Chondrocyte (in vitro differentiated cells): Measurements from ENCODE around the gene JARID2. TPM values are rescaled to one million over a fixed set of nuclear protein-coding genes. Genes with fewer than 3 reads are reported as not detected.

Experiments used
- DNase-seq: peaks from one replicate; pipeline ENCODE4 v3.0.0; 2021; ENCODE audit warnings: mixed read lengths, low spot score
- H3K27ac Mint-ChIP-seq: one replicate; pipeline ENCODE4 v1.8.0; 2021; ENCODE audit warnings: mild to moderate bottlenecking, moderate library complexity, mixed read lengths; ENCODE audit not compliant: unreplicated experiment
- H3K27me3 Mint-ChIP-seq: 2 replicates; pipeline ENCODE4 v1.8.0; 2021; ENCODE audit warnings: low read depth, mixed read lengths
- H3K36me3 Mint-ChIP-seq: 2 replicates; pipeline ENCODE4 v1.8.0; 2021; ENCODE audit warnings: low read depth, mixed read lengths
- H3K4me1 Mint-ChIP-seq: 2 replicates; pipeline ENCODE4 v1.8.0; 2021; ENCODE audit warnings: low read depth, mild to moderate bottlenecking, mixed read lengths
- H3K4me3 Mint-ChIP-seq: one replicate; pipeline ENCODE4 v1.8.0; 2021; ENCODE audit warnings: mild to moderate bottlenecking, moderate library complexity, mixed read lengths; ENCODE audit not compliant: unreplicated experiment
- H3K9me3 Mint-ChIP-seq: 2 replicates; pipeline ENCODE4 v1.8.0; 2021; ENCODE audit warnings: low read depth, mixed read lengths
- CTCF ChIP-seq: fragments of 200-600 bp; sonication (generic); IDR thresholded peaks from 2 replicates; pipeline ENCODE4 v1.5.0; 2021; ENCODE audit warnings: antibody characterized with exemption, mild to moderate bottlenecking, moderate library complexity
- total RNA-seq: library from RNA; stranded (reverse); gene quantifications from 3 replicates; pipeline ENCODE4 v1.2.1, GENCODE V29; 2021

JARID2 gene
- total RNA-seq, 1 donor from 2014 or later, result 9.9 TPM

GRCh38 chr6:15518878-15519277 lies 273.0 kb downstream of the JARID2 start:
- peak; percentile 64 for DNase-seq
- H3K9me3 Mint-ChIP-seq, result no peaks in the 10 kb centered on the region
- no peak overlapping the region for H3K27ac Mint-ChIP-seq
- TF ChIP-seq CTCF, result no peak
- H3K27me3 Mint-ChIP-seq, result no peaks in the 10 kb centered on the region
- H3K36me3 Mint-ChIP-seq, result peaks cover 32% of the 10 kb centered on the region
- no peak overlapping the region for H3K4me3 Mint-ChIP-seq
- H3K4me1 Mint-ChIP-seq, result no peaks in the 10 kb centered on the region

GRCh38 chr6:15519681-15520080 lies 273.8 kb downstream of the JARID2 start:
- no peak for DNase-seq
- Mint-ChIP-seq H3K9me3 (no peaks in the 10 kb centered on the region), H3K4me1 (no peaks in the 10 kb centered on the region), H3K4me3 (no peak overlapping the region), H3K27ac (no peak overlapping the region), H3K36me3 (peaks cover 31% of the 10 kb centered on the region), H3K27me3 (no peaks in the 10 kb centered on the region)
- no peak for TF ChIP-seq CTCF

GRCh38 chr6:15520626-15521203 lies 274.8 kb downstream of the JARID2 start:
- no peak for TF ChIP-seq CTCF
- Mint-ChIP-seq H3K4me1 (no peaks in the 10 kb centered on the region), H3K4me3 (no peak overlapping the region), H3K9me3 (no peaks in the 10 kb centered on the region), H3K27me3 (no peaks in the 10 kb centered on the region), H3K27ac (no peak overlapping the region), H3K36me3 (peaks cover 32% of the 10 kb centered on the region)
- DNase-seq, result no peak

DNA sequence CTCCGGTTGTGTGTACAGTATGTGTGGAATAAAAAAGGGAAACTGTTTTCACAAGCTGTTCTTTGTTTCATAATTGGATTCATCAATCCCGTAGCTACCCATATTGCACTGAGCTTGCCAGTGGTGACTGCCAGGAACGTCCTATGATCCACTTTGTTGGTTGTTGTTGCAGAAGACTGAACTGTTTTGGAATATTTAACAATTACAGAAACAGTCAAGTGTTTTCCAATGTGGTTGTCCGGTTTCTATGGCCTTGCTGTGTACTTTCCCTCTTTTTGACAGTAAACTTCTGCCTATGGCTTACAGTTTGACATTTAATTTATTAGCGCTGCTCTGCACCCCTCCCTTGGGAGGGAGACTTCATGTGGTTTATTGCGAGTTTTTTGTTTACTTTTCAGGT lies 275.7 kb downstream of the JARID2 start:
- peaks cover 36% of the 10 kb centered on the region for H3K36me3 Mint-ChIP-seq

DNA sequence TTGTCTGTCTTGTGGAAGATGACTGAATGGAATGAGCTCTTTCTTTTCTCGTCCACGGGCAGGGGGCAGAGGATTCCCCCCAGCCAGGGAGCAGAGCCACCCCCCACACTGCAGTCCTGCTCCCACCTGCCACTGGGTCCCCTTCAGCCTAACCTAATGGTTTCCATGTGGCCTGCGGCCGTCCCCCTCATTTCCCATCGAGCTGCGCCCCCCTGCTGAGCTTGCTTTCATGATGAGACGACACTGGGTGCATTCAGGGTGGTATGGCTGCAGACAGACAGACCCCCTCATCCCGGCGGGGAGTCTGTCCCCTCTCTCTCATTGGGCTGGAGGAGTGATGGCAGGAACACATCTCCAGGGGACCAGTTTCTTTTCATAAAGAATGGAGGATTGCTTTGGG lies 276.2 kb downstream of the JARID2 start:
- no peak for DNase-seq
- H3K27ac Mint-ChIP-seq, result no peak overlapping the region
- no peaks in the 10 kb centered on the region for H3K4me1 Mint-ChIP-seq
- no peak overlapping the region for H3K4me3 Mint-ChIP-seq
- peaks cover 39% of the 10 kb centered on the region for H3K36me3 Mint-ChIP-seq
- H3K27me3 Mint-ChIP-seq, result no peaks in the 10 kb centered on the region
- H3K9me3 Mint-ChIP-seq, result no peaks in the 10 kb centered on the region
- no peak for TF ChIP-seq CTCF

More for the DNA sequence above, 275.7 kb downstream of the JARID2 start:
- no peak for TF ChIP-seq CTCF
- Mint-ChIP-seq H3K9me3 (no peaks in the 10 kb centered on the region), H3K4me3 (no peak overlapping the region), H3K27ac (no peak overlapping the region), H3K4me1 (no peaks in the 10 kb centered on the region), H3K27me3 (no peaks in the 10 kb centered on the region)
- DNase-seq, result no peak
